H9 (cell line): ENCODE measurements around the gene KLC1. TPM values are rescaled to one million over a fixed set of nuclear protein-coding genes. Genes with fewer than 3 reads are reported as not detected.

Experiments
- DNase-seq: peaks from one replicate; pipeline ENCODE4 v3.0.0-alpha.2; 2017
- H2AFZ ChIP-seq: one replicate; pipeline ENCODE4 v1.6.1; 2013; ENCODE audit warnings: mild to moderate bottlenecking, low read length, control low read depth, moderate library complexity
- H2AK5ac ChIP-seq: 2 replicates; pipeline ENCODE4 v1.6.1; 2013; ENCODE audit warnings: low read length, control low read depth, mixed read lengths; ENCODE audit not compliant: insufficient read length
- H2BK120ac ChIP-seq: one replicate; pipeline ENCODE4 v1.6.1; 2013; ENCODE audit warnings: low read depth, mild to moderate bottlenecking, low read length, control low read depth, inconsistent platforms; ENCODE audit not compliant: poor library complexity, severe bottlenecking
- H2BK12ac ChIP-seq: 2 replicates; pipeline ENCODE4 v1.6.1; 2013; ENCODE audit warnings: low read length, control low read depth, mixed read lengths, low read depth; ENCODE audit not compliant: insufficient read length
- H2BK15ac ChIP-seq: 2 replicates; pipeline ENCODE4 v1.6.1; 2013; ENCODE audit warnings: low read depth, low read length, control low read depth
- H2BK20ac ChIP-seq: one replicate; pipeline ENCODE4 v1.6.1; 2013; ENCODE audit warnings: low read depth, mild to moderate bottlenecking, low read length, control low read depth, inconsistent platforms; ENCODE audit not compliant: poor library complexity, severe bottlenecking
- H2BK5ac ChIP-seq: 2 replicates; pipeline ENCODE4 v1.6.1; 2013; ENCODE audit warnings: low read length, control low read depth, mixed read lengths; ENCODE audit not compliant: insufficient read length
- H3K14ac ChIP-seq: 2 replicates; pipeline ENCODE4 v1.6.1; 2013; ENCODE audit warnings: low read length, control low read depth; ENCODE audit not compliant: insufficient read depth
- H3K18ac ChIP-seq: 2 replicates; pipeline ENCODE4 v1.6.1; 2013; ENCODE audit warnings: low read depth, mild to moderate bottlenecking, mixed read lengths, low read length, control low read depth; ENCODE audit not compliant: insufficient read length
- H3K23ac ChIP-seq: 2 replicates; pipeline ENCODE4 v1.6.1; 2013; ENCODE audit warnings: low read length, control low read depth, mixed read lengths, low read depth; ENCODE audit not compliant: insufficient read length
- H3K23me2 ChIP-seq: 2 replicates; pipeline ENCODE4 v1.6.1; 2013; ENCODE audit warnings: low read depth, mild to moderate bottlenecking, mixed read lengths, low read length, control low read depth; ENCODE audit not compliant: insufficient read length, poor library complexity, severe bottlenecking
- H3K27ac ChIP-seq: 2 replicates; pipeline ENCODE4 v1.5.1; 2013; ENCODE audit warnings: low read length, control low read depth, mixed read lengths, low read depth; ENCODE audit not compliant: insufficient read length
- H3K27me3 ChIP-seq: 2 replicates; pipeline ENCODE4 v1.6.1; 2013; ENCODE audit warnings: low read length, control low read depth, inconsistent platforms; ENCODE audit not compliant: insufficient read depth
- H3K4ac ChIP-seq: 2 replicates; pipeline ENCODE4 v1.6.1; 2013; ENCODE audit warnings: low read depth, mild to moderate bottlenecking, control low read depth, inconsistent platforms, low read length, moderate library complexity
- H3K4me1 ChIP-seq: 2 replicates; pipeline ENCODE4 v1.6.1; 2013; ENCODE audit warnings: low read length, control low read depth, inconsistent platforms; ENCODE audit not compliant: insufficient read depth
- H3K4me2 ChIP-seq: 2 replicates; pipeline ENCODE4 v1.6.1; 2013; ENCODE audit warnings: low read length, control low read depth, mixed read lengths; ENCODE audit not compliant: insufficient read length, insufficient read depth
- H3K56ac ChIP-seq: 2 replicates; pipeline ENCODE4 v1.6.1; 2013; ENCODE audit warnings: low read depth, mild to moderate bottlenecking, mixed read lengths, low read length, control low read depth; ENCODE audit not compliant: insufficient read length
- H3K79me1 ChIP-seq: 2 replicates; pipeline ENCODE4 v1.6.1; 2013; ENCODE audit warnings: low read depth, mild to moderate bottlenecking, moderate library complexity, low read length, control low read depth, inconsistent platforms; ENCODE audit not compliant: insufficient read depth, poor library complexity, severe bottlenecking
- H3K79me2 ChIP-seq: 2 replicates; pipeline ENCODE4 v1.6.1; 2013; ENCODE audit warnings: low read length, control low read depth, inconsistent platforms; ENCODE audit not compliant: insufficient read depth
- H3K9ac ChIP-seq: 2 replicates; pipeline ENCODE4 v1.6.1; 2013; ENCODE audit warnings: low read length, control low read depth, mixed read lengths; ENCODE audit not compliant: insufficient read length; ENCODE audit errors: extremely low read depth
- H3K9me3 ChIP-seq: one replicate; pipeline ENCODE4 v1.6.1; 2013; ENCODE audit warnings: low read depth, low read length, inconsistent platforms; ENCODE audit not compliant: control insufficient read depth
- H3T11ph ChIP-seq: one replicate; pipeline ENCODE4 v1.6.1; 2013; ENCODE audit warnings: mild to moderate bottlenecking, low read length, control low read depth, inconsistent platforms
- H4K20me1 ChIP-seq: one replicate; pipeline ENCODE4 v1.6.1; 2013; ENCODE audit not compliant: control insufficient read depth, insufficient read length, insufficient read depth
- H4K5ac ChIP-seq: 2 replicates; pipeline ENCODE4 v1.6.1; 2013; ENCODE audit warnings: low read depth, mild to moderate bottlenecking, mixed read lengths, low read length, control low read depth; ENCODE audit not compliant: insufficient read length
- H4K8ac ChIP-seq: replicated peaks from 2 replicates; pipeline ENCODE4 v1.6.1; 2013; ENCODE audit warnings: low read length, control low read depth, mixed read lengths, low read depth; ENCODE audit not compliant: insufficient read length
- H4K91ac ChIP-seq: 2 replicates; pipeline ENCODE4 v1.6.1; 2013; ENCODE audit warnings: low read depth, mild to moderate bottlenecking, moderate library complexity, mixed read lengths, low read length, control low read depth; ENCODE audit not compliant: insufficient read length
- H3K27ac Mint-ChIP-seq, 3 experiments: 2 replicates in 2 of 3; 3 replicates in 1 of 3; pipeline ENCODE4 v1.8.0; 2020 to 2021; ENCODE audit warnings: mixed read lengths in 3 of 3, mild to moderate bottlenecking in 1 of 3, moderate library complexity in 1 of 3
- H3K27me3 Mint-ChIP-seq: 2 replicates; pipeline ENCODE4 v1.8.0; 2021; ENCODE audit warnings: low read depth, mild to moderate bottlenecking, moderate library complexity, mixed read lengths
- H3K36me3 Mint-ChIP-seq, 3 experiments: 2 replicates in 2 of 3; 3 replicates in 1 of 3; pipeline ENCODE4 v1.8.0; 2020 to 2021; ENCODE audit warnings: low read depth in 3 of 3, mixed read lengths in 3 of 3; ENCODE audit not compliant: insufficient read depth in 1 of 3
- H3K4me1 Mint-ChIP-seq, 2 experiments: 2 replicates each; pipeline ENCODE4 v1.8.0; 2020; ENCODE audit warnings: mixed read lengths in 2 of 2
- H3K4me3 Mint-ChIP-seq, 2 experiments: 2 replicates in 1 of 2; 3 replicates in 1 of 2; pipeline ENCODE4 v1.8.0; 2020 to 2021; ENCODE audit warnings: mild to moderate bottlenecking in 2 of 2, mixed read lengths in 2 of 2, moderate library complexity in 1 of 2
- H3K9me3 Mint-ChIP-seq, 2 experiments: 2 replicates in 1 of 2; 3 replicates in 1 of 2; pipeline ENCODE4 v1.8.0; 2020; ENCODE audit warnings: mild to moderate bottlenecking in 2 of 2, mixed read lengths in 2 of 2, moderate library complexity in 1 of 2
- CTCF ChIP-seq: fragments of 200-600 bp; sonication (generic); conservative IDR thresholded peaks from 3 replicates; pipeline ENCODE4 v1.8.0; 2021; ENCODE audit warnings: antibody characterized with exemption, mild to moderate bottlenecking
- WGBS: extraction: QIAGEN DNeasy Blood & Tissue Kit; methylation state at CpG from one replicate; pipeline ENCODE4 v1.1.7; 2013; ENCODE audit warnings: missing lambda C conversion rate, low lambda C conversion rate, mixed read lengths; ENCODE audit not compliant: insufficient read length; ENCODE audit errors: extremely low coverage; 5-methylcytosine and 5-hydroxymethylcytosine counted together
- total RNA-seq: library from RNA; stranded (reverse); gene quantifications from 2 replicates; pipeline ENCODE4 v1.2.1, GENCODE V29; 2021

KLC1 gene
- total RNA-seq, 1 experiment from 2014 or later: 143 TPM

GRCh38 chr14:103731481-103731880 lies 102.5 kb downstream of the KLC1 start:
- H3K36me3 Mint-ChIP-seq: peaks cover 2 to 44% (median 34%) of the 10 kb centered on the region in 3 experiments; a peak in 6 of 7 replicates
- Histone ChIP-seq H2BK20ac (no peak overlapping the region), H3K9me3 (no peaks in the 10 kb centered on the region), H3K23me2 (no peaks in the 10 kb centered on the region), H3K79me1 (no peaks in the 10 kb centered on the region), H3K23ac (no peak overlapping the region), H4K8ac (no peak overlapping the region), H3K56ac (no peak overlapping the region), H3K4ac (no peak overlapping the region), H3K4me1 (no peaks in the 10 kb centered on the region), H4K20me1 (peaks cover 3% of the 10 kb centered on the region), H3K18ac (no peak overlapping the region), H3K27ac (no peak overlapping the region), H2BK5ac (no peak overlapping the region), H2BK15ac (no peak overlapping the region), H3K14ac (no peak overlapping the region), H2AK5ac (no peak overlapping the region), H3K9ac (no peak overlapping the region), H4K5ac (no peak overlapping the region), H4K91ac (peak overlapping the region; percentile 2), H3T11ph (no peak overlapping the region), H2AFZ (no peak overlapping the region), H2BK120ac (no peak overlapping the region), H3K27me3 (no peaks in the 10 kb centered on the region), H3K4me2 (no peak overlapping the region), H2BK12ac (no peak overlapping the region), H3K79me2 (no peaks in the 10 kb centered on the region)
- WGBS: no CpG with 5 or more reads among the region's 15 CpGs
- TF ChIP-seq CTCF: no peak
- no peak overlapping the region for H3K4me3 Mint-ChIP-seq
- H3K9me3 Mint-ChIP-seq: no peaks in the 10 kb centered on the region
- no peak for DNase-seq
- H3K4me1 Mint-ChIP-seq: peaks cover 0 to 3% of the 10 kb centered on the region in 2 experiments; a peak in 1 of 4 replicates
- peak overlapping the region in 1 of 3 experiments; percentile 85; a peak in 1 of 7 replicates for H3K27ac Mint-ChIP-seq
- no peaks in the 10 kb centered on the region for H3K27me3 Mint-ChIP-seq
